GM21367 (cell line): ENCODE data around the gene OTC.

Experiments
- ATAC-seq: cut with Tn5 transposase; IDR thresholded peaks from one replicate; pipeline ENCODE4 v1.9.1; 2021; ENCODE audit not compliant: unreplicated experiment

Gene OTC

GRCh38 chrX:38352362-38352761 lies at the start of gene OTC:
Gene OTC (plus strand): TSS chrX:38352604. CDS start chrX:38352697, 93 bp downstream.
- no peak for ATAC-seq

DNA sequence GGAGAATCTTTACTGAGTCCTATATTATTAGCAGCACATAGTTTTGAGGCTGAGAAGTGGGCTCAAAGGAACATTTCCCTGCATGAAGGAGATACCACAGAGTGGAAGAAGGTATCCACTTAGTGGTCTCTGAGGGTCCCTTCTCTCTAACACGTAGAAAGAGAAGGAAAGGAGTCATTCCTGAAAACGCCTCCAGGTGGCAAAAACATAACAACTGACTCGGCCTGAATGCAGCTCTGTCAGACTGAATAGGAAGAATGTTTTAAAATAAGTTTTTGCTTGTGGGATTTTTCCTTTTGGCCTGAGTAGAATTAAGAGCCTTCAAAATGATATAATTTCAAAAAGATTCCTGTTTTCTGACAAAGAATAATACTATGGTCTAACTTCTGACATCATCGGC lies 48.4 kb upstream of the OTC start:
- ATAC-seq = no peak

- ATAC-seq = no peak
Measured at GRCh38 chrX:38305971-38306370, 46.4 kb upstream of the OTC start.

DNA sequence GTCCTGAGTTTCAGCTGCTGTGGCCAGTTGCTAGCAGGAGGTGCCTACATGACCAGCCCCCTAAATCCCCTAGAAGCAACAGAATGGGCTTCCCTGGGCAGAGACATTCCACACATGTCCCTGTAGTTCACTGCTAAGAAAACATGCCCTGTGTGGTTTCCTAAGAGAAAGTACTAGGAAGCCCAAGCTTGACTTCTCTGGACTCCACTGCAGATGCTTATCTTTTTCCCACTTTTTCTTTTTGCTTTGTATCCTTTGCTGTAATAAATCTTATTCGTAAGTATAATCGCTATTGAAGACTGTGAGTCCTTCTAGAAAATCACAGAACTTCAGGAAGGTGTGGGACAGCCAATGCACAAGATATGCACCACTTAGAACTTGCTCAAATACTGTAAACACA lies 40.7 kb upstream of the OTC start:
- ATAC-seq = no peak

GRCh38 chrX:38312436-38312835 lies 40.0 kb upstream of the OTC start:
- no peak for ATAC-seq

- ATAC-seq = no peak
Measured at GRCh38 chrX:38313190-38313589, 39.2 kb upstream of the OTC start.

GRCh38 chrX:38315186-38315585 lies 37.2 kb upstream of the OTC start:
- ATAC-seq = no peak

DNA sequence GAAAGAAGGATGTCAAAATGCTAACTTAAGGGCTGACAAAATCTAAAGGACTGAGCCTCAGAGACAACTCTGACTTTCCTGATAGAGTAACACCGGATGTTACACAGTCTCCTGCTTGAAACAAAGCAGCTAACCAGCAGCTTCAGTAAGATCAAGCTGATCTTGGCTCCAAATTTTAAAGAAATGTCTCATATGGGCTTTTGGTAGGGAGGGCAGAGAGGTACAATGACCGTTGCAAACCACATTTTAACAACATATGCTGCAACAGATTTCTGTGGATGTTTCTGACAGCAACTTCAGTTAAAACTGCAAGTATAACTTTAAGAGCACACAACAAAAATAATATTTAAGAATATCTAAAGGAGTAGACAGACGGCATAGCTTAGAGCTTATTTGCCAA lies 34.2 kb upstream of the OTC start:
- ATAC-seq = no peak

DNA sequence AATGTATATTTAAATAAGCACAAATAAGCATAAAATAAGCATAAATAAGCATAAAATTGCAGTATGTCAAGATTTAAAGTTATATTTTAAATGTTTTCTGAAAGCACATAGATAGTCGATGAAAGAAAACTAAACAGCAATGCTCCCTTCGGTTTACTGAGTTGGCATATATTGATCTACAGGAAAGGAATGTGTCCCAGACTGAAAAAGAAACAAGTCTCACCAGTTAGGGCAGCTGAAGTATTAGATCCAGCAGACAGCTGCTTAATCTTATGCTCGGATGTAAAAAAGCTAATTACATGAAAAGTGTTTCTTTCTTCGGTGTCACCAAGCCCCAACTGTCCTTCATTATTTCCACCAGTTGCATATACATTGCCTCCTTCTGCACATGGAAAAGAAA lies 33.8 kb upstream of the OTC start:
- no peak for ATAC-seq

GRCh38 chrX:38320819-38321218 lies 31.6 kb upstream of the OTC start:
- ATAC-seq = no peak

DNA sequence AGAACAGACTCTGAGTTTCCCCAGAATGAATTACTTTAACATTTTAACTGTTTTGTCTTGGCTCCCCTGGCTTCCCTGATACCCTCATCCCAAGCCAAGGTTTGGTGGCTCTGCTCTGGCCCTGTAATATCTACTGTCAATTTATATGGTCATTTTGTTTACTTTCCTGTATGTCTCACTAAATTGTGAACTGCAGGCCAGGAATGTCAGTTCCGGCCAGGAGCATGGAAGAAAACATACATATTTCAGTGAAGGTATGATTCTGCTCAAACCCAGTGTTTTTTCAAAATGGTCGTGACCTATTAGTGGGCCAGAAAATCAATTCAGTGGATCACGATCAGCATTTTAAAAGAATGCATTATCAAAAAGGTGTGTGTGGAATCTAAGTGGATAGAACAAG lies 26.3 kb upstream of the OTC start:
- no peak for ATAC-seq

- peak; percentile 97 for ATAC-seq
Measured at GRCh38 chrX:38327007-38327774, 25.2 kb upstream of the OTC start, which contains the start of gene RPGR. Gene RPGR (minus strand): TSS chrX:38327509. CDS start chrX:38327367, 142 bp downstream.

DNA sequence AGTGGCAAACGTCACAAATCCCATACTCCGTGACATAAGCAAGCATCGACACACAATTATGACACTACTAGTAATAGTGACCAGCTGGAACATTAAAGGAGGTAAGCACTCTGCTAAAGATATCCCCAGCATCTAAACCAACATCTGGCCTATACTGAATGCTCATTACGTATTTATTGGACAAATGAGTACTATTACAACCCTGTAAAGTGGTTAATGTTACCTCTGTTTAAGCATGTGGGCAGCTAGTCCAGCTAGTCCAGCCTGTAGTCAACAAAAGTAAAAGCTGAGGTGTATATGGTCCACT lies 24.7 kb upstream of the OTC start:
- no peak for ATAC-seq

DNA sequence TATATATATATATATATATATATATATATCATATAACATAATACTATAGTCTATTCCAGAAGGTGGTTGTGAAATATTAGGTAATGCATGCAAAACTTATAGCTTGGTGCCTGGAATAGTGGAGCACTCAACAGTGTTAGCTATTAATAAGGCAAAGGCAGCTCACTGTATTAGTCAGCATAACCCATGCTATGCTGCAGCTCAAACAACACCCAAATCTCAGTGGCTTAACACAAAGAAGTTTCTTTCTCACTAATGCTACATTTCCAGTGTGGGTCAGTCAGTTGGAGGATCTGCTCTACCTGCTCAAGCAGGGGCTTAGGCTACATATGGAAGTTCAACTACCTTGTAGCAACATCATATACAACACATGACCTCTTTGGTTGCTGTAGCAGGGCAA lies 19.9 kb upstream of the OTC start:
- no peak for ATAC-seq

- no peak for ATAC-seq
Measured at GRCh38 chrX:38335382-38335781, 17.0 kb upstream of the OTC start.

GRCh38 chrX:38336538-38337240 lies 15.7 kb upstream of the OTC start:
- ATAC-seq = no peak

DNA sequence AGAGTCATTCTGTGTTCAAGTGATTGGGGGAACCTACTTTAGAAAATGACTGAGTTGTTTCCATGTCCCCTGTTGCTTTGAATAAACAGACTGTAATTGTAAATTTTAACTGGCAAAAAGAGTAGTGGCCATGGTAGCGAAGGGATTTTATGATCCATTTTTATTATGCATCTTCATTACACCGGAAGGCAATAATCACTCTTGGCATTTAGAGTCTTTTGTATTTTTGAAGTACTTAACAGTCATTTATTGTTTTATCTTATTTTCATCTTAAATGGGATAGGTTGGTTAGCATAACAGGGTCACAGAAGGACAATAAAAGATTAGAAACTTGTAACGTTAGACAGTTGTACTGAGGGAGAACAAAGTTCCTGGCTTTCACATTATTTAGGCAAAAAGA lies 11.0 kb upstream of the OTC start:
- no peak for ATAC-seq

DNA sequence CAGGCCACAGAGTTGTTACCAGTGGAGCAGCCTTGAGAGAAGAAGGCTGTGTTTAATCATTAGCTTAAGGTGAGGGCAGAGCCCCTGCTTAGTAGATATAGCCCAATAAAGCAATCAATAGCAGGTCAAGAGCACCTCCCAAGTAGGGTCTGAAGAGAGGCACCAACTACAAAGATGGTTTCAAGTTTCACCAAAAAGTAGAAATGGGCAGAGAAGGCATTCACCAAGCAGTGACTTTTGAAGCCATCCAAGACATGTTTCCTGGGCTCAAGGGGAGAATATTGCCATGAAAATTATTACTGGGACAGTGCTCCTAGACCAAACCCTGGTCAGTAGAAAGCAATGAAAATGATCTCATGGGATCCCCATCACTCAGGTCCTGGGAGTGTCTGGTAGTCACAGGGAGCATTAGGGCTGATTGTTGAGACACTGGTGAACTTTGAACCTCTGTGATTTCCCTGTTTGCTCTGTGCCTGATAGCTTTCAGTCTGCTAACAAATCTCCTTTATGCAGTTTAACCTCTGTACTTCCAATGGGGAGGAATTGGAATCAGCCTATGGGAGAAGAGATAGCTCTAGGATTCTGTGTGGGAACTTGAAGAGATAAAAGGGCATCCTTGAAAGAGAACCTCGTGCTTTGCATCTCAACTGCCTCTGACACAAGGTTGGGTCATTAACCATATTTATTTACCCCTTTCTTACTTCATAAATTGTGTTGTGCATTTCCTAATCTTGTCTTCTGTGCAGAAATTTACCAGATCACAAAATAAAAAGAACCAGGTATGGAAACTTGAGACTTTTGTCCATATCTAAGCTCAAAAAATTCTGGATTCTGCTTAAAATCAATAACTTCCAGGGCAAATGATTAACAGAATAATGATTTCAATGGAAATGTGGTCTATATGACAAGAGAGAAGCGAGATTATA lies 9.3 kb upstream of the OTC start:
- ATAC-seq = no peak

- ATAC-seq = no peak
Measured at GRCh38 chrX:38346150-38346549, 6.3 kb upstream of the OTC start.

GRCh38 chrX:38347136-38347535 lies 5.3 kb upstream of the OTC start:
- ATAC-seq = no peak

DNA sequence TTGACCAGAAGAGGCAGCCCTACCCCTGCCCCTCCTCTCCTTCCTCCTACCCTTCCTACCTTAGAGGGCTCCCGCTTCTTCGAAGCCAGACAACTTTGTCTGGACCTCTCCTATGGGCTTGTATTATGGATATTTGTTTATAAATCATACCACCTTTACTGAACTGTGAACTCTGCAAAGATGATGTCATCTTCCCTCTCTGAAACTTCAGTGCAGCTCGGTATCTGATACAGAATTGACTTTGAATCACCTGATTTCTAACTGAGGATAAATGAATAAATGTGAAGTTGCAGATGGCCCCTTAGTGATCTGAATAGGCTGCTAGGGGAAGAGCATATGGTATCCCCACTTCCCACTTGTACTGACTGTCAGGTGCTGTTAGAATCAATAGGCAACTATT lies 1.1 kb upstream of the OTC start:
- no peak for ATAC-seq

- ATAC-seq = no peak
Measured at GRCh38 chrX:38356401-38356800, 4.0 kb downstream of the OTC start.
